ENCODE data around the gene FAM107B. TPM values are rescaled to one million over a fixed set of nuclear protein-coding genes. Genes with fewer than 3 reads are reported as not detected.
"Not testable (repeated sequence)": the region's sequence is repeated elsewhere in the genome, so short reads cannot be mapped to it uniquely, and the experiment has no call there.

Gene FAM107B
- total RNA-seq, 4 donors from 2014 or later, result 19.5 to 35.2 (median 25.6) TPM

DNA sequence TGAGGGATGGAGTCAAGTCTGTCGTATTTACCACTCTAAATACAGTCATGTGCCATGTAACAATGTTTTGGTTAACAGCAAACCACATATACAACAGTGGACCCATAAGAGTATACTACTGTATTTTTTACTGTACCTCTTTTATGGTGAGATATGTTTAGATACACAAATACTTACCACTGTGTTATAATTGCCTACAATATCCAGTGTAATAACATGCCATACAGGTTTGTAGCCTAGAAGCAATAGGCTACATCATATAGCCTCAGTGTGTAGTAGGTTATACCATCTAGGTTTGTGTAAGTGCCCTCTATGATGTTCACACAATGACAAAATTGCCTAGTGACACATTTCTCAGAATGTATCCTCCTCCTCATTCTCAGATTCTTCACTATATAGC, 110.4 kb downstream of the FAM107B start:
- DNase-seq (ENCODE audit: low spot score in 2 of 2), result no peak
- H3K4me1 ChIP-seq, result peaks cover 9% of the 10 kb centered on the region
- no peaks in the 10 kb centered on the region for H3K9me3 ChIP-seq
- no peak overlapping the region for H3K4me3 ChIP-seq
- H3K36me3 ChIP-seq, result no peaks in the 10 kb centered on the region
- 93% methylated on average over 1 of the region's 1 CpG for WGBS
- H3K27ac ChIP-seq, result no peak overlapping the region
- no peaks in the 10 kb centered on the region for H3K27me3 ChIP-seq
- no peak for TF ChIP-seq POLR2A (IDR thresholded peaks at IDR 0.05)
- TF ChIP-seq POLR2AphosphoS5 (IDR thresholded peaks at IDR 0.05), result no peak
- TF ChIP-seq, protein P1, sequence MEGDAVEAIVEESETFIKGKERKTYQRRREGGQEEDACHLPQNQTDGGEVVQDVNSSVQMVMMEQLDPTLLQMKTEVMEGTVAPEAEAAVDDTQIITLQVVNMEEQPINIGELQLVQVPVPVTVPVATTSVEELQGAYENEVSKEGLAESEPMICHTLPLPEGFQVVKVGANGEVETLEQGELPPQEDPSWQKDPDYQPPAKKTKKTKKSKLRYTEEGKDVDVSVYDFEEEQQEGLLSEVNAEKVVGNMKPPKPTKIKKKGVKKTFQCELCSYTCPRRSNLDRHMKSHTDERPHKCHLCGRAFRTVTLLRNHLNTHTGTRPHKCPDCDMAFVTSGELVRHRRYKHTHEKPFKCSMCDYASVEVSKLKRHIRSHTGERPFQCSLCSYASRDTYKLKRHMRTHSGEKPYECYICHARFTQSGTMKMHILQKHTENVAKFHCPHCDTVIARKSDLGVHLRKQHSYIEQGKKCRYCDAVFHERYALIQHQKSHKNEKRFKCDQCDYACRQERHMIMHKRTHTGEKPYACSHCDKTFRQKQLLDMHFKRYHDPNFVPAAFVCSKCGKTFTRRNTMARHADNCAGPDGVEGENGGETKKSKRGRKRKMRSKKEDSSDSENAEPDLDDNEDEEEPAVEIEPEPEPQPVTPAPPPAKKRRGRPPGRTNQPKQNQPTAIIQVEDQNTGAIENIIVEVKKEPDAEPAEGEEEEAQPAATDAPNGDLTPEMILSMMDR (IDR thresholded peaks at IDR 0.05), result no peak
- no peak for TF ChIP-seq EP300 (IDR thresholded peaks at IDR 0.05)

DNA sequence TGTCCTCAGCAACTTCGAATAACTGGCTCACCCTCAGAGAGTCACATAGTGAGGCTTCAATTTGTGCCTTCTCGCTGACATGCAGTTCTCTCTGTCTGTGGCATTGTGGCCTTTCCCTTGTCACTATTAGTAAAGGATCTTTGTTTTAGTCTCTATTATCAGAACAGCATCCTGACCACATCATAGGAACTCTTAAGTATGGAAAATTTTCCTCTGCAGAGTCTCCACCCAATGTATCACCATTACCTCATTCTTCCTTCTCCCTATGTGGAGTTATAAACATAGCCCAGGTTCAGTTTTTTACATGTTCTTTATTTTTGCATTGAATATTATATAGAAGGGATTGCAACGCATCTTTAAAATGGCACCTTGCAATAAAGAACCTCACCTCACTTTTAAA, 112.9 kb downstream of the FAM107B start:
- no peaks in the 10 kb centered on the region for H3K9me3 ChIP-seq
- H3K4me3 ChIP-seq, result no peak overlapping the region
- TF ChIP-seq, protein P1 (IDR thresholded peaks at IDR 0.05), result no peak
- no peak for TF ChIP-seq EP300 (IDR thresholded peaks at IDR 0.05)
- no peak for TF ChIP-seq POLR2AphosphoS5 (IDR thresholded peaks at IDR 0.05)
- no peak for TF ChIP-seq POLR2A (IDR thresholded peaks at IDR 0.05)
- H3K36me3 ChIP-seq, result no peaks in the 10 kb centered on the region
- no peak overlapping the region for H3K27ac ChIP-seq
- H3K4me1 ChIP-seq, result peaks cover 1% of the 10 kb centered on the region
- H3K27me3 ChIP-seq, result no peaks in the 10 kb centered on the region
- DNase-seq (ENCODE audit: low spot score in 2 of 2), result no peak
- 97% methylated on average over 3 of the region's 3 CpGs for WGBS

DNA sequence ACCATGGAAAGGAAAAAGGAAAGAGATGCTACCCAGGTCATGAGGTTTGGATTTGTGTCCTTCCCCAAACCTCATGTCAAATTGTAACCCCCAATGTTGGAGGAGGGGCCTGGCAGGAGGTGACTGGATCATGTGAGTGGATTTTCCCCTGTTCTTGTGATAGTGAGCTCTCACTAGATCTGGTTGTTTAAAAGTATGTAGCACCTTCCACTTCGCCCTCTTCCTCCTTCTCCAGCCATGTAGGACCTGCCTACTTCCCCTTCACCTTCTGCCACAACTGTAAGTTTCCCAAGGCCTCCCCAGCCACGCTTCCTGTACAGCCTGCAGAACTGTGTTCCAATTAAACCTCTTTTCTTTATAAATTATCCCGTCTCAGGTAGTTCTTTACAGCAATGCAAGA, 113.9 kb downstream of the FAM107B start:
- no peaks in the 10 kb centered on the region for H3K27me3 ChIP-seq
- WGBS, result 88% methylated on average over 3 of the region's 3 CpGs
- no peak for TF ChIP-seq EP300 (IDR thresholded peaks at IDR 0.05)
- TF ChIP-seq POLR2AphosphoS5 (IDR thresholded peaks at IDR 0.05), result no peak
- TF ChIP-seq POLR2A (IDR thresholded peaks at IDR 0.05), result no peak
- TF ChIP-seq, protein P1 (IDR thresholded peaks at IDR 0.05), result no peak

DNA sequence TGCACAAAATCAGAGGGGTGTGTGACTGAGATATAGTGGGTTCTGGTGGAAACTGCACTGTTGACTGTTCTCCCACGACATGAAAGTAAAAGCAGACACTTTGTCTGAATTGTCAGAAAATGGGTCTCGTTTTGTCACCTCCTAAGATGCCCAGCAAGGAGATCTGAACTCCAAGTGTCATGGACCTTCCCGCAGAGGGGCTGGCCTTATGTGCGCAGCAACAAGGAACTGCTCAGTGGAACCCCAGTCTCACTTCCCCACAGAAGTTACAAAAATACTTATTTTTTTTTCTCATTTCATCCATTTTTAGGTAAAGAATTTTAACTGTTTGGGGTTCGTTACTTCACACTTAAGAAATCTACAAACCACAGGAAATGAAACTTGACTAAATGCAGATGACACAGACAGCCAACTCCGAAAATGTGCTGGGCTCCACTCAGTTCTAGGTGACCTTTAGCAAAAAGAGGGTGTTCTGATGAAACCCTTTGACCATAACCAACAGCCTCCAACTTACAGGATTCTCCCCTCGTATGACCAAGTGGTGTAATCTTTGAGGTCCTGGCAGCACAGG, 115.0 kb downstream of the FAM107B start:
- DNase-seq (ENCODE audit: low spot score in 2 of 2), result no peak
- no peak for TF ChIP-seq EP300 (IDR thresholded peaks at IDR 0.05)
- no peak for TF ChIP-seq POLR2AphosphoS5 (IDR thresholded peaks at IDR 0.05)
- TF ChIP-seq, protein P1 (IDR thresholded peaks at IDR 0.05), result no peak
- no peak for TF ChIP-seq POLR2A (IDR thresholded peaks at IDR 0.05)
- Histone ChIP-seq H3K27ac (no peak overlapping the region), H3K4me1 (peaks cover 1% of the 10 kb centered on the region), H3K27me3 (no peaks in the 10 kb centered on the region), H3K36me3 (no peaks in the 10 kb centered on the region), H3K9me3 (no peaks in the 10 kb centered on the region), H3K4me3 (no peak overlapping the region)
- WGBS, result 82% methylated on average over 7 of the region's 7 CpGs

More for the DNA sequence above, 113.9 kb downstream of the FAM107B start:
- no peak overlapping the region for H3K4me3 ChIP-seq
- no peak for DNase-seq (ENCODE audit: low spot score in 2 of 2)
- H3K4me1 ChIP-seq, result no peaks in the 10 kb centered on the region
- H3K9me3 ChIP-seq, result no peaks in the 10 kb centered on the region
- H3K27ac ChIP-seq, result no peak overlapping the region
- no peaks in the 10 kb centered on the region for H3K36me3 ChIP-seq

DNA sequence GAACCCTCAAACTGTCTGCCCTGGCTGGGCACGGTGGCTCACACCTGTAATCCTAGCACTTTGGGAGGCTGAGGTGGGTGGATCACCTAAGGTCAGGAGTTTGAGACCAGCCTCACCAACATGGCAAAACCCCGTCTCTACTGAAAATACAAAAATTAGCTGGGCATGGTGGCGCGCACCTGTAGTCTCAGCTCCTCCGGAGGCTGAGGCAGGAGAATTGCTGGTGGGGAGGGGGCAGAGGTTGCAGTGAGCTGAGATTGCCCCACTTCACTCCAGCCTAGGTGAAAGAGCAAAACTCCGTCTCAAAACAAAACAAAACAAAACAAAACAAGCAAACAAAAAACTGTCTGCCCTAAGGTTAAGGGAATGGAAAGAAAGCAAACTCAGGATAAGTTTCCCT, 115.6 kb downstream of the FAM107B start:
- not testable (repeated sequence) for H3K36me3 ChIP-seq; H3K27ac ChIP-seq; H3K4me1 ChIP-seq; H3K4me3 ChIP-seq; H3K27me3 ChIP-seq; DNase-seq (ENCODE audit: low spot score in 2 of 2); H3K9me3 ChIP-seq
- 93% methylated on average over 6 of the region's 6 CpGs for WGBS

Data from suprapubic skin (tissue), 4 donors.